GM12878 (cell line): ENCODE results near the gene GPR21. TPM values are rescaled to one million over a fixed set of nuclear protein-coding genes. Genes with fewer than 3 reads are reported as not detected.

Source experiments
- ATAC-seq: fragments of 200-7000 bp; cut with Tn5 transposase; 3 replicates; pipeline ENCODE4 v1.9.1; 2020; ENCODE audit warnings: mild to moderate bottlenecking, moderate library complexity
- BruUV-seq: library from RNA; stranded (reverse); fragments of 400-500 nt; replicated peaks from 2 replicates; lab custom pipeline; 2021; lab: Mats Ljungman, UMichigan
- CTCF ChIA-PET: fragments of 300-600 bp; sonication (Branson Sonifier 250); formaldehyde crosslinking; extraction: SDS; loops from one replicate; lab custom pipeline; 2021; ENCODE audit warnings: inconsistent platforms; lab: Yijun Ruan, JAX
- POLR2A ChIA-PET: fragments of 350-600 bp; formaldehyde crosslinking; extraction: SDS; loops from one replicate; lab custom pipeline; 2021; ENCODE audit warnings: inconsistent platforms; lab: Charles Lee
- RAD21 ChIA-PET: fragments of 300-600 bp; sonication (Branson Sonifier 250); formaldehyde crosslinking; loops from one replicate; lab custom pipeline; 2023; ENCODE audit warnings: antibody characterized with exemption; ENCODE audit not compliant: unreplicated experiment; lab: Charles Lee
- SMC1A ChIA-PET: fragments of 300-600 bp; sonication (Branson Sonifier 250); formaldehyde crosslinking; loops from one replicate; lab custom pipeline; 2023; ENCODE audit not compliant: unreplicated experiment, uncharacterized antibody; lab: Charles Lee
- DNase-seq: peaks from one replicate; pipeline ENCODE4 v3.0.0-alpha.2; 2011; ENCODE audit warnings: low read depth, low spot score
- FAIRE-seq: peaks from 3 replicates; lab custom pipeline; 2011; peaks lifted over from hg19 to GRCh38; lab: Jason Lieb, UNC
- H2AFZ ChIP-seq: 2 replicates; pipeline ENCODE4 v1.6.0; 2011; ENCODE audit warnings: low read depth, low read length, control low read depth; ENCODE audit not compliant: control insufficient read depth
- H3K27ac ChIP-seq: 2 replicates; pipeline ENCODE4 v1.5.1; 2011; ENCODE audit warnings: control low read depth; ENCODE audit not compliant: control insufficient read depth, insufficient read depth
- H3K27me3 ChIP-seq, 2 experiments: replicated peaks in 1 of 2; 2 replicates each; pipeline versions ENCODE4 v1.6.0 to v1.6.1; 2011; ENCODE audit warnings: low read length in 1 of 2; ENCODE audit not compliant: control insufficient read depth in 2 of 2, insufficient read depth in 2 of 2
- H3K36me3 ChIP-seq, 2 experiments: 2 replicates each; pipeline ENCODE4 v1.5.1; 2011; ENCODE audit warnings: low read length in 1 of 2; ENCODE audit not compliant: control insufficient read depth in 2 of 2, insufficient read depth in 2 of 2
- H3K4me1 ChIP-seq: 2 replicates; pipeline ENCODE4 v1.6.1; 2011; ENCODE audit warnings: mild to moderate bottlenecking, low read length, moderate library complexity, mixed read lengths; ENCODE audit not compliant: control insufficient read depth, insufficient read depth
- H3K4me2 ChIP-seq: 2 replicates; pipeline ENCODE4 v1.6.0; 2011; ENCODE audit warnings: control low read depth; ENCODE audit not compliant: control insufficient read depth, insufficient read depth
- H3K4me3 ChIP-seq: fragments of 200-600 bp; sonication (generic); 2 replicates; pipeline ENCODE4 v1.5.1; 2016
- H3K79me2 ChIP-seq: 2 replicates; pipeline ENCODE4 v1.6.0; 2011; ENCODE audit warnings: low read length; ENCODE audit not compliant: control insufficient read depth, insufficient read depth
- H3K9ac ChIP-seq: 2 replicates; pipeline ENCODE4 v1.8.0; 2011; ENCODE audit warnings: low read length, control low read depth, mixed read lengths; ENCODE audit not compliant: control insufficient read depth, insufficient read depth
- H3K9me3 ChIP-seq: replicated peaks from 3 replicates; pipeline ENCODE4 v1.5.1; 2011; ENCODE audit warnings: mild to moderate bottlenecking, low read length; ENCODE audit not compliant: control insufficient read depth, insufficient read depth
- H4K20me1 ChIP-seq: 2 replicates; pipeline ENCODE4 v1.6.0; 2011; ENCODE audit not compliant: control insufficient read depth, insufficient read depth
- BCLAF1 ChIP-seq: fragments of 450-650 bp; IDR thresholded peaks from 2 replicates; pipeline ENCODE4 v1.6.1; 2017; ENCODE audit warnings: antibody characterized with exemption, mild to moderate bottlenecking, moderate library complexity
- CHD4 ChIP-seq: fragments of 200-600 bp; sonication (generic); IDR thresholded peaks from 2 replicates; pipeline ENCODE4 v1.6.1; 2016; ENCODE audit warnings: mild to moderate bottlenecking
- CREB1 ChIP-seq: IDR thresholded peaks from 2 replicates; pipeline ENCODE4 v1.6.1; 2012; ENCODE audit warnings: low read depth, mild to moderate bottlenecking, inconsistent platforms
- IKZF2 ChIP-seq, 2 experiments: fragments of 450-650 bp; IDR thresholded peaks; 2 replicates each; pipeline ENCODE4 v1.6.1; 2017; ENCODE audit warnings: mild to moderate bottlenecking in 2 of 2, moderate library complexity in 2 of 2
- JUNB ChIP-seq: IDR thresholded peaks from 2 replicates; pipeline ENCODE4 v1.6.1; 2016; ENCODE audit warnings: antibody characterized with exemption, mild to moderate bottlenecking
- JUND ChIP-seq: IDR thresholded peaks from 2 replicates; pipeline ENCODE4 v1.6.1; 2012; ENCODE audit warnings: low read depth, mild to moderate bottlenecking, low read length, improper control_type of control experiment, moderate library complexity
- KAT2A ChIP-seq: conservative IDR thresholded peaks from 2 replicates; pipeline ENCODE4 v1.6.1; 2011; ENCODE audit warnings: low read depth, low read length; ENCODE audit not compliant: control insufficient read depth
- MTA3 ChIP-seq: IDR thresholded peaks from 2 replicates; pipeline ENCODE4 v1.6.1; 2012; ENCODE audit warnings: low read length, inconsistent platforms, borderline replicate concordance
- RAD21 ChIP-seq: IDR thresholded peaks from 2 replicates; pipeline ENCODE4 v1.6.1; 2011; ENCODE audit warnings: mild to moderate bottlenecking, low read depth, low read length, moderate library complexity; ENCODE audit not compliant: insufficient read depth
- RELA ChIP-seq: fragments of 450-650 bp; IDR thresholded peaks from 2 replicates; pipeline ENCODE4 v1.8.0; 2014; ENCODE audit warnings: borderline replicate concordance; ENCODE audit not compliant: partially characterized antibody
- YBX1 ChIP-seq: fragments of 450-650 bp; IDR thresholded peaks from 2 replicates; pipeline ENCODE4 v1.6.1; 2016; ENCODE audit warnings: antibody characterized with exemption
- ZNF207 ChIP-seq: fragments of 450-650 bp; IDR thresholded peaks from 2 replicates; pipeline ENCODE4 v1.6.1; 2014; ENCODE audit warnings: antibody characterized with exemption, mild to moderate bottlenecking, borderline replicate concordance
- WGBS: methylation state at CpG from one replicate; pipeline ENCODE4 v1.1.6; 2016; ENCODE audit warnings: low lambda C conversion rate; ENCODE audit not compliant: insufficient replicate concordance, insufficient coverage; ENCODE audit errors: missing lambda C conversion rate; 5-methylcytosine and 5-hydroxymethylcytosine counted together
- in situ Hi-C: fragments of 300-500 bp; cut with MboI; formaldehyde crosslinking; loops from 9 replicates; pipeline ENCODE4 v1.14.3; 2018; ENCODE audit warnings: mixed read lengths
- intact Hi-C: fragments of 100-400 bp; cut with micrococcal nuclease; formaldehyde crosslinking; loops from one replicate; pipeline ENCODE4 v1.14.2; 2022; ENCODE audit not compliant: unreplicated experiment
- polyA plus RNA-seq, 11 experiments: library from polyadenylated mRNA; depleted of rRNA in 4 of 11; unstranded in 6 of 11; stranded (reverse) in 5 of 11; fragments of >200 nt; fragmentation: Nextera tagmentation in 4 of 11; fragmentation: Illumina TruSeq in 1 of 11; extraction: Ambion mirVana in 4 of 11; extraction: Trizol in 1 of 11; gene quantifications; 1 replicate in 1 of 11; 2 replicates in 10 of 11; pipeline versions ENCODE4 v1.2.1 to v1.2.3, GENCODE V29; 2011 to 2016; ENCODE audit warnings: inconsistent platforms in 2 of 11, missing spikeins in 2 of 11, low read depth in 1 of 11
- total RNA-seq, 4 experiments: library from RNA; depleted of rRNA in 3 of 4; stranded (reverse); fragments of >200 nt in 3 of 4; fragmentation: Illumina TruSeq in 1 of 4; extraction: Trizol in 1 of 4; gene quantifications; 2 replicates each; pipeline versions ENCODE4 v1.2.1 to v1.2.3, GENCODE V29; 2013 to 2021
- TF ChIP-seq, protein P1 (sequence below): fragments of 450-650 bp; IDR thresholded peaks from 2 replicates; pipeline ENCODE4 v1.6.1; 2017; ENCODE audit warnings: borderline replicate concordance
- TF ChIP-seq, protein P2 (sequence below): fragments of 450-650 bp; IDR thresholded peaks from 2 replicates; pipeline ENCODE4 v1.6.1; 2017; ENCODE audit warnings: mild to moderate bottlenecking, low read depth, inconsistent platforms; ENCODE audit not compliant: poor library complexity, severe bottlenecking

Gene GPR21
- total and polyA plus RNA-seq, 10 of the 15 experiments (the other 5 are each of a cell fraction or from before 2014, with no cell fraction given) = 0.09 to 1.9 (median 0.57) TPM; not detected in 4

DNA sequence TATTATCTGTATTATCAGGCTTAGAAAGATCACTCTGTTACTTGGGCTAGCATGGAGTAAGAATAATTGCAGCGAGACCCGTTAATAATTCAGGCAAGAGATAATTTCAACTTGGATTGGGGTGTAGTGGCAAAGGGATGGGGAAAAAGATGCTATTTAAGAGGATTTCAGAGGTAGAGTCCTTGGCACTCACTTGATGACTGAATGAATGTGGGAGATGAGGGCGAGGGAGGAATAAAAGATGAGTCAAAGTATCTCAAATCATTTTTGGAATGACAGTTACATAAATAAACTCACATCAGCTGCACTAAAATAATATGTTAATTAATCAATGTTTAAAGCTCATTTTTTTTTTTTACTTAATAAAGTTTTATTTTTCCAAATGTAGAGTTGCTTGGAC, 4.5 kb upstream of the GPR21 start:
- ChIA-PET SMC1A (interaction anchor here (0.6 to 1.1 kb wide), 3 partner anchors 321 to 1011 kb away, joined by 3 read pairs; no protein-coding TSS in a partner anchor), CTCF (interaction anchor here (0.6 to 1.5 kb wide), 2 partner anchors 34 to 1332 kb away, joined by 3 to 5 read pairs; no protein-coding TSS in a partner anchor), RAD21 (no interaction called here), POLR2A (no interaction called here)
- Histone ChIP-seq H3K27me3 (no peaks in the 10 kb centered on the region), H3K4me2 (no peak overlapping the region), H4K20me1 (no peaks in the 10 kb centered on the region), H3K4me3 (no peak overlapping the region), H3K4me1 (no peaks in the 10 kb centered on the region), H3K9ac (no peak overlapping the region), H3K27ac (no peak overlapping the region), H3K9me3 (no peaks in the 10 kb centered on the region), H2AFZ (no peak overlapping the region), H3K36me3 (no peaks in the 10 kb centered on the region; a peak in 1 of 4 replicates), H3K79me2 (no peaks in the 10 kb centered on the region)
- intact Hi-C loops (no loop called here), in situ Hi-C loops (no loop called here)
- 90% methylated on average over 3 of the region's 3 CpGs for WGBS
- ATAC-seq = no peak
- BruUV-seq = no TSS peak
- no peak for DNase-seq
- no peak for FAIRE-seq
- TF ChIP-seq RAD21 = no peak
- no peak for TF ChIP-seq IKZF2 (IDR thresholded peaks at IDR 0.05)
- TF ChIP-seq JUNB = no peak
- TF ChIP-seq, protein P1, sequence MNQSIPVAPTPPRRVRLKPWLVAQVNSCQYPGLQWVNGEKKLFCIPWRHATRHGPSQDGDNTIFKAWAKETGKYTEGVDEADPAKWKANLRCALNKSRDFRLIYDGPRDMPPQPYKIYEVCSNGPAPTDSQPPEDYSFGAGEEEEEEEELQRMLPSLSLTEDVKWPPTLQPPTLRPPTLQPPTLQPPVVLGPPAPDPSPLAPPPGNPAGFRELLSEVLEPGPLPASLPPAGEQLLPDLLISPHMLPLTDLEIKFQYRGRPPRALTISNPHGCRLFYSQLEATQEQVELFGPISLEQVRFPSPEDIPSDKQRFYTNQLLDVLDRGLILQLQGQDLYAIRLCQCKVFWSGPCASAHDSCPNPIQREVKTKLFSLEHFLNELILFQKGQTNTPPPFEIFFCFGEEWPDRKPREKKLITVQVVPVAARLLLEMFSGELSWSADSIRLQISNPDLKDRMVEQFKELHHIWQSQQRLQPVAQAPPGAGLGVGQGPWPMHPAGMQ = no peak
- TF ChIP-seq CHD4 = no peak
- TF ChIP-seq, protein P2, sequence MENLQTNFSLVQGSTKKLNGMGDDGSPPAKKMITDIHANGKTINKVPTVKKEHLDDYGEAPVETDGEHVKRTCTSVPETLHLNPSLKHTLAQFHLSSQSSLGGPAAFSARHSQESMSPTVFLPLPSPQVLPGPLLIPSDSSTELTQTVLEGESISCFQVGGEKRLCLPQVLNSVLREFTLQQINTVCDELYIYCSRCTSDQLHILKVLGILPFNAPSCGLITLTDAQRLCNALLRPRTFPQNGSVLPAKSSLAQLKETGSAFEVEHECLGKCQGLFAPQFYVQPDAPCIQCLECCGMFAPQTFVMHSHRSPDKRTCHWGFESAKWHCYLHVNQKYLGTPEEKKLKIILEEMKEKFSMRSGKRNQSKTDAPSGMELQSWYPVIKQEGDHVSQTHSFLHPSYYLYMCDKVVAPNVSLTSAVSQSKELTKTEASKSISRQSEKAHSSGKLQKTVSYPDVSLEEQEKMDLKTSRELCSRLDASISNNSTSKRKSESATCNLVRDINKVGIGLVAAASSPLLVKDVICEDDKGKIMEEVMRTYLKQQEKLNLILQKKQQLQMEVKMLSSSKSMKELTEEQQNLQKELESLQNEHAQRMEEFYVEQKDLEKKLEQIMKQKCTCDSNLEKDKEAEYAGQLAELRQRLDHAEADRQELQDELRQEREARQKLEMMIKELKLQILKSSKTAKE = no peak
- TF ChIP-seq KAT2A = no peak
- TF ChIP-seq RELA = no peak
- no peak for TF ChIP-seq JUND
- TF ChIP-seq MTA3 = no peak
- no peak for TF ChIP-seq CREB1
- TF ChIP-seq YBX1 = no peak
- no peak for TF ChIP-seq BCLAF1
- TF ChIP-seq ZNF207 = no peak
